Calu3 (cell line): Measurements from ENCODE around the gene TAL1. TPM values are rescaled to one million over a fixed set of nuclear protein-coding genes. Genes with fewer than 3 reads are reported as not detected.

Experiments
- BruUV-seq: library from RNA; stranded (reverse); fragments of 400-500 nt; replicated peaks from 2 replicates; lab custom pipeline; 2021; lab: Mats Ljungman, UMichigan
- CTCF ChIA-PET: fragments of 300-600 bp; sonication (Branson Sonifier 250); formaldehyde crosslinking; loops from one replicate; lab custom pipeline; 2022; ENCODE audit warnings: antibody characterized with exemption; lab: Charles Lee
- DNase-seq: peaks from one replicate; pipeline ENCODE4 v3.0.0; 2022
- H3K27ac Mint-ChIP-seq: one replicate; pipeline ENCODE4 v1.8.0; 2022; ENCODE audit warnings: mixed read lengths; ENCODE audit not compliant: unreplicated experiment
- H3K27me3 Mint-ChIP-seq: one replicate; pipeline ENCODE4 v1.8.0; 2022; ENCODE audit warnings: mixed read lengths; ENCODE audit not compliant: unreplicated experiment
- H3K36me3 Mint-ChIP-seq: one replicate; pipeline ENCODE4 v1.8.0; 2022; ENCODE audit warnings: mild to moderate bottlenecking, moderate library complexity, mixed read lengths; ENCODE audit not compliant: insufficient read depth, unreplicated experiment
- H3K4me1 Mint-ChIP-seq: one replicate; pipeline ENCODE4 v1.8.0; 2022; ENCODE audit warnings: mild to moderate bottlenecking, low read depth, mixed read lengths; ENCODE audit not compliant: unreplicated experiment
- H3K4me3 Mint-ChIP-seq: one replicate; pipeline ENCODE4 v1.8.0; 2022; ENCODE audit warnings: mild to moderate bottlenecking, low read depth, moderate library complexity, mixed read lengths; ENCODE audit not compliant: unreplicated experiment
- H3K9me3 Mint-ChIP-seq: one replicate; pipeline ENCODE4 v1.8.0; 2022; ENCODE audit warnings: low read depth, mixed read lengths; ENCODE audit not compliant: unreplicated experiment
- CTCF ChIP-seq: fragments of 200-600 bp; IDR thresholded peaks from one replicate; pipeline ENCODE4 v1.8.0; 2022; ENCODE audit warnings: antibody characterized with exemption; ENCODE audit not compliant: unreplicated experiment
- intact Hi-C: fragments of 100-400 bp; cut with micrococcal nuclease; formaldehyde crosslinking; loops from one replicate; pipeline ENCODE4 v1.10.0; 2022; ENCODE audit not compliant: unreplicated experiment
- total RNA-seq: library from RNA; stranded (reverse); gene quantifications from 2 replicates; pipeline ENCODE4 v1.2.3, GENCODE V29; 2022

Gene TAL1
- total RNA-seq, 1 experiment from 2014 or later = not detected

- intact Hi-C loops = no loop called here
- CTCF ChIA-PET = interaction anchor here (2.8 kb wide), 1 partner anchor 19 kb away, joined by 7 read pairs; no protein-coding TSS in a partner anchor
- BruUV-seq = no TSS peak
Measured at GRCh38 chr1:47211796-47212269, 20.2 kb downstream of the TAL1 start.

GRCh38 chr1:47210666-47211065, 21.4 kb downstream of the TAL1 start:
- H3K27ac Mint-ChIP-seq = no peak overlapping the region
- CTCF ChIA-PET = interaction anchor here (1.2 to 2.8 kb wide), 2 partner anchors 18 to 32 kb away, joined by 3 to 7 read pairs; no protein-coding TSS in a partner anchor
- H3K36me3 Mint-ChIP-seq = no peaks in the 10 kb centered on the region
- intact Hi-C loops = no loop called here
- H3K4me3 Mint-ChIP-seq = no peak overlapping the region
- no TSS peak for BruUV-seq
- TF ChIP-seq CTCF = no peak
- DNase-seq = no peak
- H3K4me1 Mint-ChIP-seq = peaks cover 9% of the 10 kb centered on the region
- peaks cover 13% of the 10 kb centered on the region for H3K27me3 Mint-ChIP-seq
- no peaks in the 10 kb centered on the region for H3K9me3 Mint-ChIP-seq

More at GRCh38 chr1:47211796-47212269, 20.2 kb downstream of the TAL1 start:
- H3K27me3 Mint-ChIP-seq = peaks cover 1% of the 10 kb centered on the region
- no peaks in the 10 kb centered on the region for H3K9me3 Mint-ChIP-seq
- DNase-seq = no peak
- no peak overlapping the region for H3K27ac Mint-ChIP-seq
- no peak overlapping the region for H3K4me3 Mint-ChIP-seq
- no peak for TF ChIP-seq CTCF
- H3K4me1 Mint-ChIP-seq = peaks cover 9% of the 10 kb centered on the region
- H3K36me3 Mint-ChIP-seq = no peaks in the 10 kb centered on the region

GRCh38 chr1:47209725-47210325, 22.2 kb downstream of the TAL1 start:
- intact Hi-C loops = no loop called here
- Mint-ChIP-seq H3K27ac (no peak overlapping the region), H3K36me3 (no peaks in the 10 kb centered on the region), H3K9me3 (no peaks in the 10 kb centered on the region), H3K4me1 (peaks cover 9% of the 10 kb centered on the region), H3K4me3 (no peak overlapping the region), H3K27me3 (peaks cover 21% of the 10 kb centered on the region)
- no peak for DNase-seq
- CTCF ChIA-PET = interaction anchor here (1.0 to 2.8 kb wide), 3 partner anchors 17 to 53 kb away, joined by 3 to 7 read pairs (median 3); no protein-coding TSS in a partner anchor
- BruUV-seq = no TSS peak
- no peak for TF ChIP-seq CTCF

- H3K4me3 Mint-ChIP-seq = no peak overlapping the region
- peaks cover 29% of the 10 kb centered on the region for H3K27me3 Mint-ChIP-seq
- TF ChIP-seq CTCF = no peak
- intact Hi-C loops = no loop called here
- peaks cover 9% of the 10 kb centered on the region for H3K4me1 Mint-ChIP-seq
- DNase-seq = no peak
- BruUV-seq = no TSS peak
- no peak overlapping the region for H3K27ac Mint-ChIP-seq
- CTCF ChIA-PET = no interaction called here
- H3K36me3 Mint-ChIP-seq = no peaks in the 10 kb centered on the region
- no peaks in the 10 kb centered on the region for H3K9me3 Mint-ChIP-seq
Measured at GRCh38 chr1:47209091-47209490, 22.9 kb downstream of the TAL1 start.
